Neural cell (in vitro differentiated cells): ENCODE results near the gene ZC3H7B.

Experiments used
- EP300 ChIP-seq: fragments of 450-650 bp; conservative IDR thresholded peaks from 2 replicates; pipeline ENCODE4 v1.6.1; 2014; ENCODE audit warnings: antibody characterized with exemption, mild to moderate bottlenecking, moderate library complexity; ENCODE audit not compliant: poor library complexity, severe bottlenecking
- EZH2 ChIP-seq: fragments of 200-600, 300-800 bp; shearing (Covaris generic), sonication (generic); IDR thresholded peaks from 2 replicates; pipeline ENCODE4 v1.6.1; 2014; ENCODE audit warnings: antibody characterized with exemption, low read length, borderline replicate concordance, mild to moderate bottlenecking; ENCODE audit not compliant: insufficient read depth, poor library complexity, severe bottlenecking
- POLR2AphosphoS5 ChIP-seq: IDR thresholded peaks from 2 replicates; pipeline ENCODE4 v1.6.1; 2012
- RAD21 ChIP-seq: fragments of 450-650 bp; conservative IDR thresholded peaks from 2 replicates; pipeline ENCODE4 v1.6.1; 2014; ENCODE audit warnings: antibody characterized with exemption, mild to moderate bottlenecking, moderate library complexity
- SMC3 ChIP-seq: fragments of 450-650 bp; conservative IDR thresholded peaks from 2 replicates; pipeline ENCODE4 v1.6.1; 2014; ENCODE audit warnings: antibody characterized with exemption, mild to moderate bottlenecking, moderate library complexity; ENCODE audit not compliant: poor library complexity
- TAF1 ChIP-seq: IDR thresholded peaks from 2 replicates; pipeline ENCODE4 v1.6.1; 2012; ENCODE audit warnings: low read depth
- TF ChIP-seq, protein P1 (sequence below): fragments of 450-650 bp; IDR thresholded peaks from 2 replicates; pipeline ENCODE4 v1.5.1; 2014; ENCODE audit warnings: antibody characterized with exemption, mild to moderate bottlenecking, moderate library complexity; ENCODE audit not compliant: poor library complexity, severe bottlenecking
- TF ChIP-seq, protein P2 (sequence below): IDR thresholded peaks from 2 replicates; pipeline ENCODE4 v1.6.1; 2012; ENCODE audit warnings: borderline replicate concordance

GRCh38 chr22:41356430-41357028, 55.2 kb downstream of the ZC3H7B start:
- TF ChIP-seq, protein P1, sequence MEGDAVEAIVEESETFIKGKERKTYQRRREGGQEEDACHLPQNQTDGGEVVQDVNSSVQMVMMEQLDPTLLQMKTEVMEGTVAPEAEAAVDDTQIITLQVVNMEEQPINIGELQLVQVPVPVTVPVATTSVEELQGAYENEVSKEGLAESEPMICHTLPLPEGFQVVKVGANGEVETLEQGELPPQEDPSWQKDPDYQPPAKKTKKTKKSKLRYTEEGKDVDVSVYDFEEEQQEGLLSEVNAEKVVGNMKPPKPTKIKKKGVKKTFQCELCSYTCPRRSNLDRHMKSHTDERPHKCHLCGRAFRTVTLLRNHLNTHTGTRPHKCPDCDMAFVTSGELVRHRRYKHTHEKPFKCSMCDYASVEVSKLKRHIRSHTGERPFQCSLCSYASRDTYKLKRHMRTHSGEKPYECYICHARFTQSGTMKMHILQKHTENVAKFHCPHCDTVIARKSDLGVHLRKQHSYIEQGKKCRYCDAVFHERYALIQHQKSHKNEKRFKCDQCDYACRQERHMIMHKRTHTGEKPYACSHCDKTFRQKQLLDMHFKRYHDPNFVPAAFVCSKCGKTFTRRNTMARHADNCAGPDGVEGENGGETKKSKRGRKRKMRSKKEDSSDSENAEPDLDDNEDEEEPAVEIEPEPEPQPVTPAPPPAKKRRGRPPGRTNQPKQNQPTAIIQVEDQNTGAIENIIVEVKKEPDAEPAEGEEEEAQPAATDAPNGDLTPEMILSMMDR = no peak
- TF ChIP-seq, protein P2, sequence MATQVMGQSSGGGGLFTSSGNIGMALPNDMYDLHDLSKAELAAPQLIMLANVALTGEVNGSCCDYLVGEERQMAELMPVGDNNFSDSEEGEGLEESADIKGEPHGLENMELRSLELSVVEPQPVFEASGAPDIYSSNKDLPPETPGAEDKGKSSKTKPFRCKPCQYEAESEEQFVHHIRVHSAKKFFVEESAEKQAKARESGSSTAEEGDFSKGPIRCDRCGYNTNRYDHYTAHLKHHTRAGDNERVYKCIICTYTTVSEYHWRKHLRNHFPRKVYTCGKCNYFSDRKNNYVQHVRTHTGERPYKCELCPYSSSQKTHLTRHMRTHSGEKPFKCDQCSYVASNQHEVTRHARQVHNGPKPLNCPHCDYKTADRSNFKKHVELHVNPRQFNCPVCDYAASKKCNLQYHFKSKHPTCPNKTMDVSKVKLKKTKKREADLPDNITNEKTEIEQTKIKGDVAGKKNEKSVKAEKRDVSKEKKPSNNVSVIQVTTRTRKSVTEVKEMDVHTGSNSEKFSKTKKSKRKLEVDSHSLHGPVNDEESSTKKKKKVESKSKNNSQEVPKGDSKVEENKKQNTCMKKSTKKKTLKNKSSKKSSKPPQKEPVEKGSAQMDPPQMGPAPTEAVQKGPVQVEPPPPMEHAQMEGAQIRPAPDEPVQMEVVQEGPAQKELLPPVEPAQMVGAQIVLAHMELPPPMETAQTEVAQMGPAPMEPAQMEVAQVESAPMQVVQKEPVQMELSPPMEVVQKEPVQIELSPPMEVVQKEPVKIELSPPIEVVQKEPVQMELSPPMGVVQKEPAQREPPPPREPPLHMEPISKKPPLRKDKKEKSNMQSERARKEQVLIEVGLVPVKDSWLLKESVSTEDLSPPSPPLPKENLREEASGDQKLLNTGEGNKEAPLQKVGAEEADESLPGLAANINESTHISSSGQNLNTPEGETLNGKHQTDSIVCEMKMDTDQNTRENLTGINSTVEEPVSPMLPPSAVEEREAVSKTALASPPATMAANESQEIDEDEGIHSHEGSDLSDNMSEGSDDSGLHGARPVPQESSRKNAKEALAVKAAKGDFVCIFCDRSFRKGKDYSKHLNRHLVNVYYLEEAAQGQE = no peak
- TF ChIP-seq TAF1 = no peak
- TF ChIP-seq POLR2AphosphoS5 = no peak
- TF ChIP-seq EP300 = no peak
- TF ChIP-seq EZH2 = no peak
- TF ChIP-seq RAD21 = no peak
- no peak for TF ChIP-seq SMC3
